ENCODE results near the gene CACFD1.

DNA sequence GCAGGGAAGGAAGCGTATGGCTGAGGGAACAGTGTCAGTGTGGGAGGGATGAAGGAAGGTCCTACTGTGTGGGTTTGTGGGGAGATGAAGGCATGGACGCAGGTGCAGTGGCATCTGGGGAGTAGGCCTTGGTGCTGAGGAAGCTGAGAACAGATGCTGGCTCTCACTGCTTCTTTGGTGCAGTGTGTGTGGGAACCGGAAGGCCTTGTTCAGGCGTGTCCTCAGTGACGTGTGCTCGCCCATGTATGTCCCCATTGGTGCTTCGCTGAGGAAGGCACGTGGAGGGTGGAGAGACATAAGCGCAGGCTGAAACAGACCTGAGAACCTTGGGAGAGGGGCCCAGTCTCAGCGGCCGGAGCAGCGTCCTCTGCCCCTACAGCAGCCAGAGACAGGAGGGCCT, 18.9 kb upstream of the CACFD1 start:
- TF ChIP-seq, protein P1, sequence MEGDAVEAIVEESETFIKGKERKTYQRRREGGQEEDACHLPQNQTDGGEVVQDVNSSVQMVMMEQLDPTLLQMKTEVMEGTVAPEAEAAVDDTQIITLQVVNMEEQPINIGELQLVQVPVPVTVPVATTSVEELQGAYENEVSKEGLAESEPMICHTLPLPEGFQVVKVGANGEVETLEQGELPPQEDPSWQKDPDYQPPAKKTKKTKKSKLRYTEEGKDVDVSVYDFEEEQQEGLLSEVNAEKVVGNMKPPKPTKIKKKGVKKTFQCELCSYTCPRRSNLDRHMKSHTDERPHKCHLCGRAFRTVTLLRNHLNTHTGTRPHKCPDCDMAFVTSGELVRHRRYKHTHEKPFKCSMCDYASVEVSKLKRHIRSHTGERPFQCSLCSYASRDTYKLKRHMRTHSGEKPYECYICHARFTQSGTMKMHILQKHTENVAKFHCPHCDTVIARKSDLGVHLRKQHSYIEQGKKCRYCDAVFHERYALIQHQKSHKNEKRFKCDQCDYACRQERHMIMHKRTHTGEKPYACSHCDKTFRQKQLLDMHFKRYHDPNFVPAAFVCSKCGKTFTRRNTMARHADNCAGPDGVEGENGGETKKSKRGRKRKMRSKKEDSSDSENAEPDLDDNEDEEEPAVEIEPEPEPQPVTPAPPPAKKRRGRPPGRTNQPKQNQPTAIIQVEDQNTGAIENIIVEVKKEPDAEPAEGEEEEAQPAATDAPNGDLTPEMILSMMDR (IDR thresholded peaks at IDR 0.05; ENCODE audit: insufficient read depth, low read depth, low read length), result no peak
- TF ChIP-seq EZH2 (IDR thresholded peaks at IDR 0.05; ENCODE audit: insufficient read depth, low read length), result no peak
